GM18498 (cell line): ENCODE results near the gene GOLGA7B.

Experiments used
- ATAC-seq: cut with Tn5 transposase; IDR thresholded peaks from one replicate; pipeline ENCODE4 v1.9.1; 2021; ENCODE audit warnings: mild to moderate bottlenecking, moderate library complexity; ENCODE audit not compliant: unreplicated experiment

GOLGA7B gene

DNA sequence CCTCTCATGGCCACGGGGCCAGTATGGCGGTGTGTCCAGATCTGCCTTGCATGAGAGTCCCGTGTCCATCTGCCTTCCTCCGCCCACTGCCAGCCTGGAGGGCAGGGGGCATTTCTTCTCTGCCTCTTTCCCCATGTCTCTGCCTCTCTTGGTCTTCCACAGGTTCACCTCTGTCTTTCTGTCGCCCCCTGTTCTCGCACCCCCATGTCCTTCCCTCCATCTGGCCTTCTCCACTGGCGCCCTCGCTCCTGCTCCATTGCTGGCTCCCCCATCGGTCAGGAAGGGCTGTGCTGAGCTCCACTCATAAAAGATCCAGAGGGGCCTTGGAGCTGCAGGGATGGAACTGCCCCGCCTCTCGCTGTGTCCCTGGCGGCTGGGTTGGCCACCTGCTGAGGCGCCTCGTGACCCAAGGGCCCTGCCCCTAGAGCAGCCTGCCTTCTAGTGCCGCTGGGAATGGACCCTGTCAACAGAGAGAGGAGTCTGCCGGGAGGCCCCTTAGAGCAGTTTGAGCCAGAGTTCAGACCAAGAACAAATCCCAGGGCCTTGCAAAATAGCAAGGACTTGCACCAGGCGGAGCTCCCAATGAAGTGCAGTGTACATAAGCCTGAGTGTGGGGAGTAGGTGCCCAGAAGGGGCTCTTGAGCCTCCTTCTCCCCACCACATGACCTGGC is 42.0 kb downstream of the GOLGA7B start:
- no peak for ATAC-seq

DNA sequence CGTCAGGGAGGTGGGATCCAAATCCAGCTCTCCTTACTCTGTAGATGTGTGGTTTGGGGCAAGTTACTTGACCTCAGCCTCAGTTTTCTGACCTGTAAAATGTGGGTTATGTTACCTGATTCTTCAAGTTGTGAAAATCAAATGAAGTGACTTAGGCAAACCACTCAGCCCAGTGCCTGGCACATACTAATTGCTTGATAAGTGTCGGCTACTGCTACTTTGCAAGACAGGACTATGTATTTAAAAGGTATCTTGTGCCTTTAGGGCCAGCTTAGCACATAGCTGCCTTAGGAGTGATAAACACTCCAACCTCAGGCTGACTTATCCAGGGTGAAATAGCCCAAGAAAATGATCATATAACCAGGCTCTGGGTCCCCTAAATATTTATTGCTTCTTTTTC is 42.9 kb downstream of the GOLGA7B start:
- ATAC-seq, result no peak

DNA sequence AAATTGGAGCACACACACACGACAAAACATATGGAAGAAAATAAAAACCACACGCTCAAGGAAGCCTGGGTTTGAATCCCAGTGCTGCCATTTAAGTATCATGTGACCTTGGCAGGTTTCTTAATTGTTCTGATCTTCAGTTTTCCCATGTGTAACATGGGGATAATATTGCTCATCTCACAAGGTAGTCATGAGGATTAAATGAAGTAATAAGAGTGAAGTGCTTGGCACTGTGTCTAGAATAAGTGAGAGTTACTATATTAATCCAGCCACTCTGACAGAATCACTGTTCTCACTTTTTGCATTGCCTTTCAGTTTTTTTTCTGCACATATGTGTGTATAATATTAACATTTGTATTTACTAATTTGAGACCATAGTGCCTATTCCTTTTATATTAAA is 43.3 kb downstream of the GOLGA7B start:
- no peak for ATAC-seq

DNA sequence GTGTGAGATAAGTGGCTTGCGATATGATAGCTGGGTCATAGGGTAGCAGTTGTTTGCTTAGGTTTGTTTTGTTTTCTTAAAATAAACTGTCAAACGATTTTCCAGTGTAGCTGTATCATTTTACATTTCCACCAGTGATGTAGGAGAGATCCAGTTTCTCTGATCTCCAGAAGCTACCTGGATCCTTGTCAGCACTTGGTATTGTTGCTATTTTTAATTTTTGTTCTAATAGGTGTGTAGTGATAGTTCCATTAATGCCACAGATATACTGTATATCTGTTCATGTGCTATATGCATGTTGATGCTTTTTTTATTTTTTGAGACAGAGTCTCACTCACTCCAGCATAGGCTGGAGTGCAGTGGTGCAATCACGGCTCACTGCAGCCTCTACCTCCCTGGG is 44.4 kb downstream of the GOLGA7B start:
- no peak for ATAC-seq

DNA sequence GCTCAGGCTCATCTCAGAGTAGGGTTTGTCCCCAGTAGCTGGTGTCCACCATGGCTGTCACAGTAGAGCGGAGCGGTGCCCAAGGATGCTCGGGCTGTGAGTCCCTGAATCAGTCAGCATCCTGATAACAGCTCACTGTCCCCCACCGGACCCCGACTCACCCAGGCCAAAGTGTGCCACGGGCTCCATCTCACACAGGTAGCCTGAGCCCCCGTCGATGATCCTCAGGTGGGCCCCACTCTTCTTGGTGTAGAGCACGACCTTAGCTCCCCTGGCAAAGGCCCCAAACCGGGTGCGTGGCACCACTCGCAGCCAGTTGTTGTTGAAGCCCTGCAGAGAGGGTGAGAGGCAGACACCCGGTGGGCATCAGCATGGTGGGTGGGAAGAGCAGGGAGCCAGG is 45.4 kb downstream of the GOLGA7B start:
- ATAC-seq, result no peak

GRCh38 chr10:97895915-97896314 is 46.3 kb downstream of the GOLGA7B start:
- ATAC-seq, result no peak

DNA sequence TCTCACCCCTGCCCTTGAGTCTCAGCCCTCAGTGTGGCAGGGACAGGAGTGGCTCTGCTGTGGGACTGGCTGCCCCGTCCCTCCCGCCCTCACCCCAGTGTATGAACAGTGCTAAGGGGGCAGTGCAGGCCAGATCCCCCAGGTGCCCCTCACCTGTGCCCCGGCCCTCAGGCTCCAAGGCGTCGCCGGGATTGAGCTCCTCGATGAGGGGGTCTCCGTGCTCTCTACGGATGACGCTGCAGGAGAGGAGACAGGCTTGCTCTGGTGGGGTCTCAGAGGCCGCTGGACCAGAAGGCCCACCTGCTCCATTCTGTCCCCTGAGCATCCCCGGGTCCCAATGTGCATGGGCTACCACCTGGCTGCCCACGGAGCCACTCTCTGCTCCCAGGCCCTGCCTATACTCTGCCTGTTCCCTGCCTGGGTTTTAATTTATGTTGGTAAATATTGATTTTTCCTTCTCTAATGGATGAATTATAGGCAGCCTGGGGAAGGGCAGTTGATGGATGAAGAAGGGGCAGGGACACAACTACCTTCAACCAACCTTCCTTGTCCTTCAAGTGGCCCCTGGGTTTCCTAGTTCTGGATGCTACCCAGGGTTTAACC is 47.2 kb downstream of the GOLGA7B start:
- ATAC-seq, result no peak

GRCh38 chr10:97898429-97898828 is 48.8 kb downstream of the GOLGA7B start:
- ATAC-seq, result no peak

DNA sequence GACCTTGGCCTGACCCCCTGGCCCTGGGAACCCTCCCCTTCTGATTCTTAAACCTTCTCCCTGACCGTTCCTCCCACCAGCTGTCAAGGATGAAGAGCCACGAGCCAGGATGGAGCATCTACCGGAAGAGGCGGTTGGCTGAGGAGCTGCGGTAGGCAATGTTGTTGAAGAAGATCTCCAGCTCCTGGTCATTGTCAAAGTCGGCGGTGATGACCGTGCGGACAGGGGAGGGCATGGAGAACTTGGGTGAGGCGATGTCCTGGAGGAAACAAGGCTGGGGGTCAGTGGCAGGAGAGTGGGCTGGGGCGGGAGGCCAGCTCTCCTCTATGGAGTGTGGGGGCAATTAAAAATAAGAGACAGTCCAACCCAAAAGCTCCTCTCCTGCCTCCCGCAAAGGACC is 51.7 kb downstream of the GOLGA7B start:
- no peak for ATAC-seq

DNA sequence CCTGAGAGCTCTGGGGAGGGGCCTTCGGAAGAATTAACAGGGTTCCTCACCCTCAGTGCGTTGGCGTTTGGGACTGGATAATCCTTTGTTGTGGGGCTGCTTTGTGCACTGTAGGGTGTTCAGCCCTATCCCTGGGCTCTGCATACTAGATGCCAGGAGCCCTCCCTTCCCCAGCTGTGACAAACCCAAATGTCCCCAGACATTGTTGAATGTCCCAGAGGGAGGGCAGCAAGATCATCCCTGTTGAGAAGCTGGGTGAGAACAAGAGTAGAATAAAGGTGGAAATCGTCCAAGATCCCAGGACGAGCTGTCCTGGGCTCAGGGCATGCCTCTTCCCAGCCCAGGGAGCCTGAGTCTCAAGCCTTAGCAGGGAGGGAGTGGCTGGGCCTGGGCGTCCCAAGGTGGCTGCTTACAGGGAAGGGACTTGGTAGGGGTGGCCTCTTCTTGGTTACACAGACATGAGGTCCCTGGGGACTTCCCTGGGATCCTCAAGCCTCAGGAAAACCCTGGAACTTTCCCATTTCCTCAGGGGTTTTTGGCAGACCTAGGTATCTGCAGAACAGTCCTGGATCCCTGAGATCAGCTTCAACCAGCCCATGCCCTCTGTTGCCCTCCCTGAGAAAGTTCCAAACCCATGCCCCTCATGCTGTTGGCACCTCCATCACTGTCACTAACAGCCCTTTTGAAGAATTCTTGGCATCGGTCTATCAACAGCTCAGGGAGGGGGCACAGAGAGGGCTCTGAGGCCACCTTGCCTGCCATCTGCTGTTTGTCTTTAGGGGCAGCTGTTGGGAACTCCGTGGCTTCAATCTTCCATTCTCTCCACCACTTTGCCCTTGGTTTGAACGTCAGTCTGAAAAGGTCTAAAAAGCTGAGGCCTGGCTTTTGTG is 53.7 kb downstream of the GOLGA7B start:
- ATAC-seq, result no peak

- no peak for ATAC-seq
Measured at GRCh38 chr10:97904018-97904381, 54.4 kb downstream of the GOLGA7B start.

- ATAC-seq, result no peak
Measured at GRCh38 chr10:97904576-97904975, 54.9 kb downstream of the GOLGA7B start.

- ATAC-seq, result no peak
Measured at GRCh38 chr10:97905276-97905675, 55.6 kb downstream of the GOLGA7B start.

- ATAC-seq, result no peak
Measured at GRCh38 chr10:97907211-97907610, 57.6 kb downstream of the GOLGA7B start.

GRCh38 chr10:97907830-97908229 is 58.2 kb downstream of the GOLGA7B start:
- ATAC-seq, result no peak

DNA sequence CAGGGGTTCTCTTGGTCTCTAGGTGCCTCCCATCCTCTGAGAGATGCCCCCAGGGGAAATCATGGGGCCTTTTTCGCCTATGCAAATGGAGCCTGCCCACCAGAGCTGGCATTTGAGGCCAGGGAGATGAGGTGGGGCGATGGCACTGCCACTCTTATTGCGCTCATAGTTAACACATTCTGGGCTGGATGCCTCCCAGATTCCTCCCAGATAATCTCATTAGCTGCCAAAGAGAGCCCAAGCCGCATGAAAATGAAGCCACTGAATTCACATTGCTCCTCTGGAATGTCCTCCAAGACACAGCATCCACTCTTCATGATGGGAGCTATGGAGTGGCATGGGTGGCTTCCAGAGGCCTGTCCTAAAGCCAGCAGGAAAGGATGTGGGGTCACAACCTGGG is 61.0 kb downstream of the GOLGA7B start:
- ATAC-seq, result no peak

DNA sequence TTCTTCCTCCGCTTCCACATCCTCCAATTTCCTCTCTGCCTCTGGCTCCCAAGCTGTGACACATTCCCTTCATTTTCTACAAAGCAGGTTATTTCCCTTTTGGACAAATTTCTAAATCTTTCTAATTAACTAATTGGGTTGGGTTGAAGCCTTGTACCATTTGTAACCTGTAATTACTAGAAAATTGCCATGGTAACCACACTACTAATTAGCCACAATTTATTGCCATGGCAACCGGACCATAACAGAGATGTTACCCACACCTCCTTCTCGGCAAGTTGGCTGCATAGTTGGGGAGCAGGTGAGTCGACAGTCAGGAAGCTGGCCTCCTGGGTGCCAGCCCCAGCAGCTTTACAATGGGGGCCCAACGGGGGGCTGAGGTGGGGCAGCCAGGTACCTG is 61.6 kb downstream of the GOLGA7B start:
- no peak for ATAC-seq

GRCh38 chr10:97913193-97913592 is 63.5 kb downstream of the GOLGA7B start:
- ATAC-seq, result no peak

GRCh38 chr10:97913614-97914013 is 64.0 kb downstream of the GOLGA7B start:
- ATAC-seq, result no peak

- peak; percentile 10 for ATAC-seq
Measured at GRCh38 chr10:97914171-97914836, 64.7 kb downstream of the GOLGA7B start.

DNA sequence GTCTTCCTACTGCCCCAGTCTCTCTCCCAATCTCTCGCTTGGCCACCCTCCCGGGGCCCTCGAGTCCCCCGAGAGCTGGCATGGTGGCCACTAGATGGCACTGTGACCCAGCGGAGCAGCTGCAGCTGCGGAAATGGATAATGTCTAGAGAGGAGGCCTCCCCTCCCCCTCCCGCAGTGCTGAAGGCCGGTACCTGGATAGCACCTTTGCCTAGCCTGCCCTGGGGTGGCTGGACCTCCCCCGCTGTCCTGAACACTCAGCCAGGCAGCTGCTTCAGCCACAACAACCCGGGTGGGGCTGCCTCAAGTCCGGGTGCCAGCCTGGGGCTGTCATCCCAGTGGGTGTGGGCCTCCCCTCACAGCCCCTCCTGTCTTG is 65.2 kb downstream of the GOLGA7B start:
- peak; percentile 81 for ATAC-seq
